Astrocyte (in vitro differentiated cells and primary cell): ENCODE results near the gene SBF1.

ENCODE experiments used
- CTCF ChIP-seq: IDR thresholded peaks from 2 replicates; pipeline ENCODE4 v1.5.1; 2011; ENCODE audit warnings: low read depth, mild to moderate bottlenecking, inconsistent platforms, low read length, moderate library complexity; ENCODE audit not compliant: insufficient read depth
- EZH2 ChIP-seq: IDR thresholded peaks from 2 replicates; pipeline ENCODE4 v1.6.1; 2012; ENCODE audit warnings: mild to moderate bottlenecking, low read length, inconsistent platforms; ENCODE audit not compliant: insufficient read depth

GRCh38 chr22:50502096-50502495 lies 27.3 kb upstream of the SBF1 start:
- TF ChIP-seq CTCF (no peak), EZH2 (no peak)
